AG04449 (cell line): ENCODE results near the gene STX16.

Experiments
- CTCF ChIA-PET: fragments of 350-600 bp; formaldehyde crosslinking; extraction: SDS; loops from one replicate; lab custom pipeline; 2021; ENCODE audit warnings: antibody characterized with exemption; lab: Yijun Ruan, JAX
- POLR2A ChIA-PET: fragments of 400-600, 350-600 bp; formaldehyde crosslinking; extraction: SDS; loops from one replicate; lab custom pipeline; 2020; ENCODE audit warnings: antibody characterized with exemption, inconsistent platforms; lab: Yijun Ruan, JAX
- DNase-seq: peaks from one replicate; pipeline ENCODE4 v3.0.0-alpha.2; 2010; ENCODE audit warnings: low read depth, low spot score
- H3K4me3 ChIP-seq: 2 replicates; pipeline ENCODE4 v1.5.1; 2011; ENCODE audit warnings: low read depth, mild to moderate bottlenecking, control low read depth, low read length
- TF ChIP-seq, protein P1 (sequence below): IDR thresholded peaks from one replicate; pipeline ENCODE4 v1.5.1; 2011; ENCODE audit warnings: mild to moderate bottlenecking, moderate library complexity, low read length, control low read depth, inconsistent platforms; ENCODE audit not compliant: insufficient read depth; ENCODE audit errors: missing control alignments

The STX16 gene

DNA sequence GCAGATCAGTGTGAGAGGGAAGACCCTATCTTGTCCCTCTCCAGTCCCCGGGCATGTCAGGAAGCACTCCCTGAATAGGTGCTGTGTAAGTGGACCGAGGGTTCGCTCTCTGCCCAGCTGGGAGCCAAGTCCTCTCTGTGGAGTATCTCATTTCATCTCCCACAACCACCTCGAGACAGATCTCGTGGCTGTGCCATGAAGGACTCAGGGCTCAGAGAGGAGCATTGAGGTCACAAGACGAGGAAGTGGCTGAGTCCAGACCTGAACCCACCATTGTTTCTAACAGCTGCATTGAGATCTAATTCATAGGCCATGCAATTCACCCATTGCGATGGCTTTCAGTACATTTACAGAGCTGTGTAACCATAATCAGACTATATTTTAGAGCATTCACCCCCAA is 34.7 kb upstream of the STX16 start:
- TF ChIP-seq, protein P1, sequence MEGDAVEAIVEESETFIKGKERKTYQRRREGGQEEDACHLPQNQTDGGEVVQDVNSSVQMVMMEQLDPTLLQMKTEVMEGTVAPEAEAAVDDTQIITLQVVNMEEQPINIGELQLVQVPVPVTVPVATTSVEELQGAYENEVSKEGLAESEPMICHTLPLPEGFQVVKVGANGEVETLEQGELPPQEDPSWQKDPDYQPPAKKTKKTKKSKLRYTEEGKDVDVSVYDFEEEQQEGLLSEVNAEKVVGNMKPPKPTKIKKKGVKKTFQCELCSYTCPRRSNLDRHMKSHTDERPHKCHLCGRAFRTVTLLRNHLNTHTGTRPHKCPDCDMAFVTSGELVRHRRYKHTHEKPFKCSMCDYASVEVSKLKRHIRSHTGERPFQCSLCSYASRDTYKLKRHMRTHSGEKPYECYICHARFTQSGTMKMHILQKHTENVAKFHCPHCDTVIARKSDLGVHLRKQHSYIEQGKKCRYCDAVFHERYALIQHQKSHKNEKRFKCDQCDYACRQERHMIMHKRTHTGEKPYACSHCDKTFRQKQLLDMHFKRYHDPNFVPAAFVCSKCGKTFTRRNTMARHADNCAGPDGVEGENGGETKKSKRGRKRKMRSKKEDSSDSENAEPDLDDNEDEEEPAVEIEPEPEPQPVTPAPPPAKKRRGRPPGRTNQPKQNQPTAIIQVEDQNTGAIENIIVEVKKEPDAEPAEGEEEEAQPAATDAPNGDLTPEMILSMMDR = no peak
- no peak for DNase-seq
- ChIA-PET CTCF (no interaction called here), POLR2A (no interaction called here)
- H3K4me3 ChIP-seq = no peak overlapping the region

DNA sequence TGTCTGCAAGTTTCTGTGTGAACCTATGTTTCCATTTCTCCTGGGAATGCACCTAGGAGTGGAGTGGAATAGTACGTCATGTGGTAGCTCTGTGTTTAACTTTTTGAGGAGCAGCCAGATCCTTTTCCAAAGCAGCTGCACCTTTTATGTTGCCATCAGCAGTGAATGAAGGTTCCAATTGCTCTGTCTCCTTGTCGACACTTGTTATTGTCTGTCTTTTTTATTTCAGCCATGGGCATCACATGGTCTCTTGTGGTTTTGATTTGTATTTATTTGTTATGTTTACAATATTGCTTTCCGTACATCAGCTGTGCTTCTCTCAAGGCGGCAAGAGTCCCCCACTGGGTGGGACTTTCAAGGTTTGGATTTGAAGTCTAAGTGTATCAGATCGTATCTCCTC is 33.9 kb upstream of the STX16 start:
- POLR2A ChIA-PET = no interaction called here
- no peak for DNase-seq
- no peak overlapping the region for H3K4me3 ChIP-seq
- CTCF ChIA-PET = interaction anchor here (1.1 to 1.7 kb wide), 2 partner anchors 12 to 14 kb away, joined by 3 to 7 read pairs; no protein-coding TSS in a partner anchor
- TF ChIP-seq, protein P1 = no peak

DNA sequence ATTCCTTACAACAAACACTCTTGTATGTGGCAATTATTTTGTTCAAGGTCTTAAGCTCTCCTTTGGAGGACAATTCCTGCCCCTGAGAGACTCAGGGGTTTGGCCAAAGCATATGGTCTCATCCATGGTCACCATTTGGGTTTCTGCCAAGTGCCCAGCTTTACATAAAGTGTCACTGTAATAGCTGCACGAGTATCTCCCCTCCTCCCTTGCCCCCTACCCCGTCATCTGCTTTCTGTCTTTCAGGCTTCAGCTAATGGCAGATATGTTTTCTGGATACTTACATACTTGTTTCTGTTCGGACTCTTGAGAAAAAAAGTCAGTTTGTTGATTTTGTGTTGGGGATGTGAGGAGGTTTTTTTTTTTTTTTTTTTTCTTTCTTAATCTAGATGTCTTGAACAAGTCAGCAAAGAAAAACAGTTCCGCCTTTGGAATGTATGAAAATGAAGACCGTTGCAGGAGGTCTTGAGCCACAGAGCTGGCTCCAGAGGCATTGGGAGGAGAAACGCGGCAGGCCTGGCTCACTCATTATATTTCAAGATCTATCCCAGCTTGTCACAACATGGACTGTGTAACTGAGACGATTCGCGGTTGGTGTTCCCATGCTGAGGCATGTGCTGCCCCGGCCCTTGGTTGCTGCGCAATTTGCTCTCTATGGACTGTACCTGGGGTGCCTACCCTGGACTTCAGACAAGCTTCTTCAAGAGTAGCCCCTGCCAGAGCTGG is 32.6 kb upstream of the STX16 start:
- no peak overlapping the region; the same call in 1 of the 2 replicates for H3K4me3 ChIP-seq
- CTCF ChIA-PET = interaction anchor here (1.1 to 1.7 kb wide), 4 partner anchors 16 to 382 kb away, joined by 3 to 7 read pairs (median 3); partner anchors contain the start of gene STX16
- DNase-seq = peak; percentile 84
- POLR2A ChIA-PET = interaction anchor here (0.6 to 1.7 kb wide), 7 partner anchors 15 to 106 kb away, joined by 3 to 8 read pairs (median 4); partner anchors contain the start of genes APCDD1L and STX16
- TF ChIP-seq, protein P1 = no peak

DNA sequence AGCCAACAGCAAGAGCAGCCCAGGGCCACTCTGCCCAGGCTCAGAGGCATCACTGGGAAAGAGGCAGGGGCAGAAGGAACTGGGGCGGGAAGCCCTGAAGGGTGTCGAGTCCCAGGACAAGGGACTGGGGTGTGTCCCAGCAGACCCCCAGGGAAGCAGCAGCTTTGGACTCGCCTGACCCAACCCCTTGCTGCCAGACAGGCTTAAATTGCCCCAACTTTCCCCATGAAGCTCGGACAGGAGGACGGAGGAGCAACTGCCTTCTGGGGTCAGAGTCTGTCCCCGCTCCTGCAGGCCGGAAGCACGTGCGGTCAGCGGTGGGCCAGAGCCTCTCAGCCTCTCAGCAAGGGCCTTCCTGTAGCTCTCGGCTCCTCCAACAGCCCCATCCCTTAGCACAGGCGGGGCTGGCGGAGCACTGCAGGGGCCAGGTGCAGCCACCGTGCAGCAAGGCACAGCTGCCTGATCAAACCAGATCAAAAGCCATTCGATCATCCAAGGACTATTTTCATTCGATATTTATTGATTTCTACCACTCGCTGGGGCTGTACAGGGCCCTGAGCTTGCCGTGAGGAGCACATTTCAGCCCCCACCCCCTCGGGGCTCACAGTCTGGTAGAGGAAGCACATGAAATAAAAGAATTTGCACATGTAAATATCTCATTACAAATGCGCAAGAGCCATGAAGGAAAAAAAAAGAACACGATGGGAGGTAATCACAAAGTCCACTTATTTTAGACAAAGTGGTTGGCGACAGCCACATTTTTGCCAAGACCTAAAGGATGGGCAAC is 31.8 kb upstream of the STX16 start:
- POLR2A ChIA-PET = interaction anchor here (0.8 to 1.7 kb wide), 5 partner anchors 16 to 107 kb away, joined by 3 to 8 read pairs (median 5); partner anchors contain the start of gene STX16
- DNase-seq = no peak
- CTCF ChIA-PET = interaction anchor here (0.8 to 1.4 kb wide), 4 partner anchors 15 to 383 kb away, joined by 3 read pairs; partner anchors contain the start of gene STX16
- TF ChIP-seq, protein P1 = no peak
- H3K4me3 ChIP-seq = no peak overlapping the region

DNA sequence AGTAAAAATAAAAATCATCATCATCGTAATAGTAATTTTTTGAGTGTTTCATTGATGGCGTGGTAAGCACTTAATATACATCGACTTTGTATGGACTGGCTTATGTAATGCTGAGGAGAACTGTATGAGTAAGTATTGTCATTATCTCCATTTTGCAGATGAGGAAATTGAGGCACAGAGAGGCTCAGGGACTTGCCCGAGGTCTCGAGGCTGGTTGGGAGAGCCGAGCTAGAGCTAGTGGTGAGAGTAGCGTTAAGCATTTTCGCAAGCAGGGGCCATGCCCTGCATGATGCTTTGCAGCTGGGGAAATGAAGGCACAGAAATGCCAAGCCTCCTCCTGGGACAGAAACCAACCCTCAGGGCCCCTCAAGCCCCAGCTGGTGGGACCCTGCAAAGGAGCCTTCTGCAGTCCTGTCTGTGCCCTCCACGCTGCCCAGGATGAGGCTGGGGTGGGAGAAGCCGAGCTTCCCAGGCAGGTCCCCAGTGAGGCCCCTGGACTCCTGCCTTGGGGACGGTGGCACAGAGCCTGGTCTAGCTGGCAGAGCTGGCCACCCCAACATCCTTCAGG is 31.1 kb upstream of the STX16 start:
- CTCF ChIA-PET = interaction anchor here (0.8 to 1.1 kb wide), 2 partner anchors 16 to 382 kb away, joined by 3 read pairs; no protein-coding TSS in a partner anchor
- no peak for DNase-seq
- H3K4me3 ChIP-seq = no peak overlapping the region
- TF ChIP-seq, protein P1 = no peak
- POLR2A ChIA-PET = interaction anchor here (1.6 kb wide), 1 partner anchor 72 kb away, joined by 8 read pairs; no protein-coding TSS in a partner anchor
